ENCODE measurements around the gene WDR47.

Gene WDR47

GRCh38 chr1:109041621-109042468, at the start of gene WDR47:
Gene WDR47, minus strand, starts transcription at chr1:109042102. Its CDS starts 18,590 bp downstream, at chr1:109023512.
- peak within 1 kb of the TSS; percentile 88 for H3K4me3 ChIP-seq (ENCODE audit: low read length)
- DNase-seq (ENCODE audit: low read depth) = peak; percentile 87
- TF ChIP-seq, protein P1, sequence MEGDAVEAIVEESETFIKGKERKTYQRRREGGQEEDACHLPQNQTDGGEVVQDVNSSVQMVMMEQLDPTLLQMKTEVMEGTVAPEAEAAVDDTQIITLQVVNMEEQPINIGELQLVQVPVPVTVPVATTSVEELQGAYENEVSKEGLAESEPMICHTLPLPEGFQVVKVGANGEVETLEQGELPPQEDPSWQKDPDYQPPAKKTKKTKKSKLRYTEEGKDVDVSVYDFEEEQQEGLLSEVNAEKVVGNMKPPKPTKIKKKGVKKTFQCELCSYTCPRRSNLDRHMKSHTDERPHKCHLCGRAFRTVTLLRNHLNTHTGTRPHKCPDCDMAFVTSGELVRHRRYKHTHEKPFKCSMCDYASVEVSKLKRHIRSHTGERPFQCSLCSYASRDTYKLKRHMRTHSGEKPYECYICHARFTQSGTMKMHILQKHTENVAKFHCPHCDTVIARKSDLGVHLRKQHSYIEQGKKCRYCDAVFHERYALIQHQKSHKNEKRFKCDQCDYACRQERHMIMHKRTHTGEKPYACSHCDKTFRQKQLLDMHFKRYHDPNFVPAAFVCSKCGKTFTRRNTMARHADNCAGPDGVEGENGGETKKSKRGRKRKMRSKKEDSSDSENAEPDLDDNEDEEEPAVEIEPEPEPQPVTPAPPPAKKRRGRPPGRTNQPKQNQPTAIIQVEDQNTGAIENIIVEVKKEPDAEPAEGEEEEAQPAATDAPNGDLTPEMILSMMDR (conservative IDR thresholded peaks at IDR 0.05; ENCODE audit: low read depth, low read length) = no peak

DNA sequence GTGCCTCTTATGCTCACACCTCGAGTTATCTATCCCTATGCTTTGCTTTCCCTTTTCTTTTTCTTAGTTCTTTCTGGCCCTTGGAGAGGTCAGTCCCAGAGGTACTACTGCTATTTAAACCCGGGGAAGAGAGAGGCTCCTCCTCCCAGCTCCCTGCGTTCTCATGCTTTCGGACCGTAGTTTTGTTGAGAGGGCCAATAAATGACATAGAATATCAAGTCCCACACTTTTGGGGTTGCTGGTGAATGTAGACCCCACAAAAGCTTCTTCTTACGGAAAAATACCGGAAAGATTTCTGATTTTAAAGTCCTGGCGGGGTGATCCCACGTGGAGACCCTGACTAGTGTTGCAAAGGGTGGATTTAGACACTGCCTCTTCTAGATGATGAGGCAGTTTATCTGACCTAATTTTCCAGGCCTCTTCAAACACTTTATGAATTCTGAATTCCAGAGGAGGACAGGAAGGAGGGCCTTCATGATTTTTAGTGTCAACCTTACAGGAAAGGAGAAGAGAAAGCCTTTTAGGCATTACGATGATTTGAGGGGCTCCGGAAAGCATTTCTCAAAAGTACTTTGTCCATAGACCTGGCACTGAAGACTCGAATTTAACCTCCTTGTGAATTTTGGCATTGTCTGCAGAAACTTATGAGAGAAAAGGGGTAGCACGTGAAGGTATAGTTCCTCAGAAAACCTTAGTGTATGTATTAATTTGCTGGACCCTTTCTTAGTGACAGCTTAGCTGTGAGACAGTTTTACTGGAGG, 49.4 kb upstream of the WDR47 start:
- no peak for DNase-seq (ENCODE audit: low read depth)
- H3K4me3 ChIP-seq (ENCODE audit: low read length) = peak overlapping the region; percentile 93
- TF ChIP-seq, protein P1 (conservative IDR thresholded peaks at IDR 0.05; ENCODE audit: low read depth, low read length) = no peak

GRCh38 chr1:109090196-109091077, 48.5 kb upstream of the WDR47 start, which contains the start of gene TMEM167B:
Gene TMEM167B, plus strand, starts transcription at chr1:109090764. Its CDS starts 109 bp downstream, at chr1:109090873.
- peak within 1 kb of the TSS; percentile 93 for H3K4me3 ChIP-seq (ENCODE audit: low read length)
- peak; percentile 88 for DNase-seq (ENCODE audit: low read depth)
- TF ChIP-seq, protein P1 (conservative IDR thresholded peaks at IDR 0.05; ENCODE audit: low read depth, low read length) = no peak

GRCh38 chr1:109089242-109090015, 47.5 kb upstream of the WDR47 start:
- TF ChIP-seq, protein P1 (conservative IDR thresholded peaks at IDR 0.05; ENCODE audit: low read depth, low read length) = peak; percentile 83
- peak overlapping the region; percentile 9 for H3K4me3 ChIP-seq (ENCODE audit: low read length)
- DNase-seq (ENCODE audit: low read depth) = no peak

DNA sequence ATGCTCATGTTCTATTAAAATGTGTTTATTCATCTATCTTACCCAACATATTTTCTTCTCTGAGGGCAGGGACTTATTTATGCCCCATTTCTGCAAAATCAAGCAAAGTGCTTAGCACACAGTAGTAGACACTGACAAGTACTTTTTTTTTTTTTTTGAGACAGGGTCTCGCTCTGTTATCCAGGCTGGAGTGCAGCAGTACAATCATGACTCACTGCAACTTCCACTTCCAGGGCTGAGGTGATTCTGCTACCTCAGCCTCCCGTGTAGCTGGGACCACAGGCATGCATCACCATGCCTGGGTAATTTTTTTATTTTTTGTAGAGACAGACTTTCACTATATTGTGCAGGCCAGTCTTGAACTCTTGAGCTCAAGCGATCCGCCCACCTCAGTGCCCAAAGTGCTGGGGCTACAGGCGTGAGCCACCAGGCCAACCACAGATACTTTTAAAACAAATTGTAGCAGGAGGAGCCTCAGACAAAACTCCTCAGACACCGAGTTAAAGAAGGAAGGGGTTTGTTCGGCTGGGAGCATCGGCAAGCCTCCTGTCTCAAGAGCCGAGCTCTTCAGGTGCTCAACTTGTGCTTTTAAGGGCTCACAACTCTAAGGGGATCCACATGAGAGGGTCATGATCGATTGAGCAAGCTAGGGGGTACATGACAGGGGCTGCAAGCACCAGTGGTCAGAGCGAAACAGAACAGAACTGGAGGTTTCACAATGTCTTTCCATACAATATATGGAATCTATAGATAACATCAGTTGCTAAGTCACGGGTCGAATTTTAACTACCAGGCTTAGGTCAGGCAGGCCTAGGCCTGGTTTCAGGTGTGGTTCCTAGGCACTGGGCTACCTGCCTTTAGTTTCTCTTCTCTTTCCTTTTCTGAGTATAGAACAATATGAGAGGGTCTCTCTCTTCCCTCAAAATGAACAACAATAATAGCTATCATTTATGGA, 42.9 kb upstream of the WDR47 start:
- H3K4me3 ChIP-seq (ENCODE audit: low read length) = no peak overlapping the region
- TF ChIP-seq, protein P1 (conservative IDR thresholded peaks at IDR 0.05; ENCODE audit: low read depth, low read length) = no peak
- no peak for DNase-seq (ENCODE audit: low read depth)

All from retinal pigment epithelial cell (primary cell).